GM12864 (cell line): ENCODE data around the gene WASF2.
"Not testable (repeated sequence)": the region's sequence is repeated elsewhere in the genome, so short reads cannot be mapped to it uniquely, and the experiment has no call there.

Source experiments
- DNase-seq: peaks from one replicate; pipeline ENCODE4 v3.0.0-alpha.2; 2011; ENCODE audit warnings: low read depth
- H3K4me3 ChIP-seq: 2 replicates; pipeline ENCODE4 v1.5.1; 2011; ENCODE audit warnings: mild to moderate bottlenecking, low read depth, low read length, control low read depth
- CTCF ChIP-seq: IDR thresholded peaks from 2 replicates; pipeline ENCODE4 v1.5.1; 2011; ENCODE audit warnings: low read depth, mild to moderate bottlenecking, moderate library complexity, low read length, control low read depth, inconsistent platforms; ENCODE audit errors: missing control alignments

The WASF2 gene

GRCh38 chr1:27504588-27505419 lies 14.8 kb upstream of the WASF2 start:
- H3K4me3 ChIP-seq = no peak overlapping the region
- TF ChIP-seq CTCF = no peak
- no peak for DNase-seq

GRCh38 chr1:27503844-27504587 lies 14.0 kb upstream of the WASF2 start:
- TF ChIP-seq CTCF = no peak
- no peak for DNase-seq
- no peak overlapping the region for H3K4me3 ChIP-seq

GRCh38 chr1:27503033-27503432 lies 13.1 kb upstream of the WASF2 start:
- no peak for TF ChIP-seq CTCF
- no peak overlapping the region for H3K4me3 ChIP-seq
- no peak for DNase-seq

GRCh38 chr1:27501159-27501558 lies 11.2 kb upstream of the WASF2 start:
- not testable (repeated sequence) for DNase-seq, H3K4me3 ChIP-seq

GRCh38 chr1:27499142-27499541 lies 9.2 kb upstream of the WASF2 start:
- no peak for DNase-seq
- TF ChIP-seq CTCF = no peak
- H3K4me3 ChIP-seq = no peak overlapping the region

- no peak for DNase-seq
- H3K4me3 ChIP-seq = no peak overlapping the region
- TF ChIP-seq CTCF = no peak
These were observed 6.7 kb upstream of the WASF2 start for GRCh38 chr1:27496604-27497155.

GRCh38 chr1:27492796-27493195 lies 2.8 kb upstream of the WASF2 start:
- H3K4me3 ChIP-seq = no peak overlapping the region
- no peak for TF ChIP-seq CTCF
- DNase-seq = no peak
